ENCODE measurements around the gene LHFPL3.

The LHFPL3 gene

DNA sequence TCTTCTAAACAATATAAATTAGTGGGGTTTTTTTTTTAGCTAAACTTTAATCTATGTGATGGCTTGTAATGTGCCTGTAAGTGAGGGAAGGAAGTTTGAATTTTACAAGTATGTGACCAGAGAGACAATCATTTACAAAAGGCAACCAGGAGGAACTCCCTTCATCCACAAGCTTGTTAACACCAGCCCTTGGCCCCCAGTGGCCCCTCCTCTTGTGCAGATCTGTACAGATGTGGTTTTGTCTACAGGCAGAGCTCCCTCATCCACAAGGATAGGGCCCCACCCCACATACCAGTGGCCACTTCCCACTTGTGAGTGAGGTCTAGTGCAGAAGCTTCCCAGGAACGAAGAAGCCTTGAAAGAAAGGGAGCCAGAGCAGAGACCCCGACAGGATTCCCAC lies 451.5 kb downstream of the LHFPL3 start:
- TF ChIP-seq SP1 (IDR thresholded peaks at IDR 0.05) (no peak), SUZ12 (IDR thresholded peaks at IDR 0.05) (no peak), FOXA1 (IDR thresholded peaks at IDR 0.05) (no peak), FOXK2 (IDR thresholded peaks at IDR 0.05) (no peak), ZNF384 (IDR thresholded peaks at IDR 0.05) (no peak), ARNT (IDR thresholded peaks at IDR 0.05) (no peak), TARDBP (IDR thresholded peaks at IDR 0.05) (no peak), L3MBTL2 (conservative IDR thresholded peaks at IDR 0.05) (no peak), LEF1 (IDR thresholded peaks at IDR 0.05; ENCODE audit: borderline replicate concordance) (no peak), ELF4 (IDR thresholded peaks at IDR 0.05) (no peak), NFRKB (IDR thresholded peaks at IDR 0.05) (no peak), HDGF (IDR thresholded peaks at IDR 0.05; ENCODE audit: borderline replicate concordance) (no peak), CTBP1 (IDR thresholded peaks at IDR 0.05; ENCODE audit: borderline replicate concordance) (no peak)
- TF ChIP-seq, protein P1, sequence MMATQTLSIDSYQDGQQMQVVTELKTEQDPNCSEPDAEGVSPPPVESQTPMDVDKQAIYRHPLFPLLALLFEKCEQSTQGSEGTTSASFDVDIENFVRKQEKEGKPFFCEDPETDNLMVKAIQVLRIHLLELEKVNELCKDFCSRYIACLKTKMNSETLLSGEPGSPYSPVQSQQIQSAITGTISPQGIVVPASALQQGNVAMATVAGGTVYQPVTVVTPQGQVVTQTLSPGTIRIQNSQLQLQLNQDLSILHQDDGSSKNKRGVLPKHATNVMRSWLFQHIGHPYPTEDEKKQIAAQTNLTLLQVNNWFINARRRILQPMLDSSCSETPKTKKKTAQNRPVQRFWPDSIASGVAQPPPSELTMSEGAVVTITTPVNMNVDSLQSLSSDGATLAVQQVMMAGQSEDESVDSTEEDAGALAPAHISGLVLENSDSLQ (IDR thresholded peaks at IDR 0.05): no peak
- POLR2A ChIA-PET: no interaction called here
- CTCF ChIA-PET: no interaction called here
- no peak for DNase-seq (ENCODE audit: extremely low spot score)

DNA sequence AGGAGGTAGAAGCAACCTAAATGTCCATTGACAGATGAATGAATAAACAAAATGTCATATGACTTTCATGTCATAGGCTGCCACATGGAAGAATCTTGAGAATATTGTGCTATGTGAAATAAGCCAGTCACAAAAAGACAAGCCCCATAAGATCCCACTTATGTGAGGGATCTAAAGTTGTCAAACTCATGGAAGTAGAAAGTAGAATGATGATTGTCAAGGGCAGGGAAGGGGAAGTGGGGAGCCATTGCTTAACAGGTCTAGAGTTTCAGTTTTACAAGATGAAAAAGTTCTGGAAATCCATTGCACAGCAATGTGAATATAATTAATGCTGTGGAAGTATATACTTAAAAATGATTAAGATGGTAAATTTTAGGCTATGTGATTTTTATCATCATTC lies 456.3 kb downstream of the LHFPL3 start:
- POLR2A ChIA-PET: no interaction called here
- no peak for DNase-seq (ENCODE audit: extremely low spot score)
- CTCF ChIA-PET: no interaction called here
- no peak for TF ChIP-seq LEF1 (IDR thresholded peaks at IDR 0.05; ENCODE audit: borderline replicate concordance)
- no peak for TF ChIP-seq ARNT (IDR thresholded peaks at IDR 0.05)
- TF ChIP-seq TARDBP (IDR thresholded peaks at IDR 0.05): no peak
- TF ChIP-seq SUZ12 (IDR thresholded peaks at IDR 0.05): no peak
- TF ChIP-seq CTBP1 (IDR thresholded peaks at IDR 0.05; ENCODE audit: borderline replicate concordance): no peak

DNA sequence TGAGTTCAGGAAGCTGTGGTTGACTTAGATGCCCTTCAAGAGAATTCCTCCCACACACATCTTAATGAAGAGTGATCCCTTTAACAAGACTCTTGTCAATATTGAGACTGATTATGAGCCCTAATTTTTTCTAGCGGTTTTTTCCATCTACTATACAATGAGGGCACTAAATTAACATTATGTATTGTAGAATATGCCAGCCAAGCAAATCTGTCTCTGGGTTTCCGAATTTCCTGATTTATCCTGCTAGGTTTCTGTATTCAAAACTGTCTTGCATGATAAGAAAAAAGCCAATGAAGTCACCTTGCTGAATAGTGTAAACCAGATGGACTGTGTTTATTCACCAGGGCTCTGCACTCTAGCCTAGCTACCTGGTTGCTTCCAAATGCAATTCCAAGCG lies 461.4 kb downstream of the LHFPL3 start:
- ChIA-PET POLR2A (no interaction called here), CTCF (no interaction called here)
- TF ChIP-seq ELF4 (IDR thresholded peaks at IDR 0.05) (no peak), CTBP1 (IDR thresholded peaks at IDR 0.05; ENCODE audit: borderline replicate concordance) (no peak), FOXA1 (IDR thresholded peaks at IDR 0.05) (no peak), NFRKB (IDR thresholded peaks at IDR 0.05) (no peak), ARNT (IDR thresholded peaks at IDR 0.05) (no peak), TARDBP (IDR thresholded peaks at IDR 0.05) (no peak), SP1 (IDR thresholded peaks at IDR 0.05) (no peak), ZNF384 (IDR thresholded peaks at IDR 0.05) (no peak)
- no peak for DNase-seq (ENCODE audit: extremely low spot score)

DNA sequence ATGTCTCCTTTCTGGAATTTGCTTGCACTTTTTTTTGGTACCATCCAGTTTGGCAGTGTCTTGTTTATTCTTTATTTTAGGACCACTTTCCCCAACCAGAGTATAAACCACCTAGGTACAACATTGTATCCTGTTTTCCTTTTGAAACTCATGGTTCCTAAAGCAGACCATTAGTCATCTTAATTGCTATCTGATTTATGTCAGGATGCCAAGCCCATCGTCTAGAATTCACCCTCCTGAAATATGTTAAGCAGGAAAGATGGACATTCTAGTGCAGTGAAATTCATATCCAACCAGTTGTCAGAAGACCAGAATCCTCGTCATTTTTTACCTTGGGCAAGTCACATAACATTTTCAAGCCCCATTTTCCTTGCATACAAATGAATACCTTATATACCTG lies 462.0 kb downstream of the LHFPL3 start:
- ChIA-PET POLR2A (no interaction called here), CTCF (no interaction called here)
- no peak for TF ChIP-seq LEF1 (IDR thresholded peaks at IDR 0.05; ENCODE audit: borderline replicate concordance)
- no peak for TF ChIP-seq FOXM1 (IDR thresholded peaks at IDR 0.05; ENCODE audit: borderline replicate concordance)
- TF ChIP-seq ZNF384 (IDR thresholded peaks at IDR 0.05): no peak
- no peak for TF ChIP-seq L3MBTL2 (conservative IDR thresholded peaks at IDR 0.05)
- no peak for TF ChIP-seq HDGF (IDR thresholded peaks at IDR 0.05; ENCODE audit: borderline replicate concordance)
- no peak for TF ChIP-seq BHLHE40 (IDR thresholded peaks at IDR 0.05; ENCODE audit: borderline replicate concordance)
- TF ChIP-seq ELF4 (IDR thresholded peaks at IDR 0.05): no peak
- DNase-seq (ENCODE audit: extremely low spot score): no peak

DNA sequence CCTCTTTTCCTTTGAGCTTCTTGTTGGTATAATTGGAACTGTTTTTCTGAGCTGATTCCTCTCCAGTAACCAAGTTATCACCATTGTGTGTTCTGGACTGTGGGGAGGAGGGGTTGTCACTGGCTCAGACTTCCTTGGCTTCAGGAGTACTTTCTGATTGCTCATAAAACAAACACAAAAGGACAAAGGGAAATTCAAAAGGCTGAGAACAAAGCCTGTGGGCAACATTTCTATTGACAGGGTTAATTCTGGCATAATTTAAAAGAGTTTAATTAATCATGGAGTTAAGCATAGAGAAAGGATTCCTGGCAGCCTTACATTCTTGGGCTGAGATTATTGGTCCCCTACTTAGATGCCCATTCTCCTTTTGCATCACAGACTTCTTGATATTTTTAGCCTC lies 462.7 kb downstream of the LHFPL3 start:
- no peak for DNase-seq (ENCODE audit: extremely low spot score)
- TF ChIP-seq ELF4 (IDR thresholded peaks at IDR 0.05) (no peak), BHLHE40 (IDR thresholded peaks at IDR 0.05; ENCODE audit: borderline replicate concordance) (no peak), CTBP1 (IDR thresholded peaks at IDR 0.05; ENCODE audit: borderline replicate concordance) (no peak), HDGF (IDR thresholded peaks at IDR 0.05; ENCODE audit: borderline replicate concordance) (no peak), NFRKB (IDR thresholded peaks at IDR 0.05) (no peak), SP1 (IDR thresholded peaks at IDR 0.05) (no peak), ARNT (IDR thresholded peaks at IDR 0.05) (no peak)
- ChIA-PET CTCF (no interaction called here), POLR2A (no interaction called here)

DNA sequence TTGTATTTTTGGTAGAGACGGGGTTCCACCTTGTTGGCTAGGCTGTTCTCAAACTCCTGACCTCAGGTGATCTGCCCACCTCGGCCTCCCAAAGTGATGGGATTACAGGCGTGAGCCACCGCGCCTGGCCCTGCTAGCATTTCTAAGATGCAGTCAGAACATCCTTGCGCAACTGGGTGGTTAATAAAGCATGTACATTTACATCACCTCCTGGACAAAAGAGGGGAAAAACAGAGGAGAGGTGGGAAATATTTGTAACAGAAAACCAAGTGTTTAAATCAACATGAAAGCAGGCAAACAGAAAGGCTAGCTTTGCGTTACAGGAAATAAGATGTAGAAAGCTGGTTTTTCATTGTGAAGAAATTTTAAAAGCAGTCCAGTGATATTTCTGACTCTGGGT lies 464.7 kb downstream of the LHFPL3 start:
- DNase-seq (ENCODE audit: extremely low spot score): no peak
- TF ChIP-seq LEF1 (IDR thresholded peaks at IDR 0.05; ENCODE audit: borderline replicate concordance) (no peak), BHLHE40 (IDR thresholded peaks at IDR 0.05; ENCODE audit: borderline replicate concordance) (no peak), HDGF (IDR thresholded peaks at IDR 0.05; ENCODE audit: borderline replicate concordance) (no peak), FOXM1 (IDR thresholded peaks at IDR 0.05; ENCODE audit: borderline replicate concordance) (no peak), NFRKB (IDR thresholded peaks at IDR 0.05) (no peak), CTBP1 (IDR thresholded peaks at IDR 0.05; ENCODE audit: borderline replicate concordance) (no peak), L3MBTL2 (conservative IDR thresholded peaks at IDR 0.05) (no peak), ZNF384 (IDR thresholded peaks at IDR 0.05) (no peak), FOXA1 (IDR thresholded peaks at IDR 0.05) (no peak), SUZ12 (IDR thresholded peaks at IDR 0.05) (no peak), ARNT (IDR thresholded peaks at IDR 0.05) (no peak), TARDBP (IDR thresholded peaks at IDR 0.05) (no peak), ELF4 (IDR thresholded peaks at IDR 0.05) (no peak), SP1 (IDR thresholded peaks at IDR 0.05) (no peak), FOXK2 (IDR thresholded peaks at IDR 0.05) (no peak)
- TF ChIP-seq, protein P1 (IDR thresholded peaks at IDR 0.05): no peak
- POLR2A ChIA-PET: no interaction called here
- CTCF ChIA-PET: no interaction called here

DNA sequence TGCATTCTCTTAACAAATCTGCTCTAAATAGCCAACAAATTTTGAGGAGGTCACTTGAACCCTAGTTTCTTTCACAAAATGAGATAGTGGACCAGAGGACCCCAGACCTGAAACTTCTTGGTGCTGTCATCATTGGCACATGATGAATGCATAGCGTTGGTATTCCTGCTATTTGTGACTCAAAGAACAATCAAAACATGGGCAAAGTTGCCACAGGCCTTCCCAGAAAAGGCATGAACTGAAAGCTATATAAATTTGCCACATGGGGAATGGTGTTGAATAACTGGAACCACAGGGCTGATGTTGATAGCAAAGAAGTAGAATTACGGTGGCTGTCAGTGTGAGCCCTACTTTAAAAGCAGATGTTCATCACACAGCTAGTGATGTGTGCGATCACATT lies 465.8 kb downstream of the LHFPL3 start:
- POLR2A ChIA-PET: no interaction called here
- TF ChIP-seq, protein P1 (IDR thresholded peaks at IDR 0.05): no peak
- no peak for TF ChIP-seq FOXA1 (IDR thresholded peaks at IDR 0.05)
- TF ChIP-seq L3MBTL2 (conservative IDR thresholded peaks at IDR 0.05): no peak
- TF ChIP-seq ARNT (IDR thresholded peaks at IDR 0.05): no peak
- TF ChIP-seq ELF4 (IDR thresholded peaks at IDR 0.05): no peak
- no peak for TF ChIP-seq TARDBP (IDR thresholded peaks at IDR 0.05)
- TF ChIP-seq ZNF384 (IDR thresholded peaks at IDR 0.05): no peak
- TF ChIP-seq SUZ12 (IDR thresholded peaks at IDR 0.05): no peak
- no peak for TF ChIP-seq SP1 (IDR thresholded peaks at IDR 0.05)
- no peak for TF ChIP-seq FOXM1 (IDR thresholded peaks at IDR 0.05; ENCODE audit: borderline replicate concordance)
- TF ChIP-seq NFRKB (IDR thresholded peaks at IDR 0.05): no peak
- CTCF ChIA-PET: no interaction called here
- no peak for DNase-seq (ENCODE audit: extremely low spot score)

Data from HEK293T (cell line).